GM23248 (cell line): Measurements from ENCODE around the gene DYSF.

Experiments used
- EZH2 ChIP-seq: fragments of 200-600 bp; sonication (generic); IDR thresholded peaks from 2 replicates; pipeline ENCODE4 v1.6.1; 2018; ENCODE audit warnings: antibody characterized with exemption, mild to moderate bottlenecking; ENCODE audit not compliant: insufficient read depth, poor library complexity, severe bottlenecking
- EZH2phosphoT487 ChIP-seq: fragments of 200-600 bp; sonication (generic); IDR thresholded peaks from 2 replicates; pipeline ENCODE4 v1.6.1; 2018; ENCODE audit warnings: antibody characterized with exemption, moderate library complexity, mild to moderate bottlenecking, low read depth; ENCODE audit not compliant: insufficient read depth

- TF ChIP-seq EZH2phosphoT487: no peak
- TF ChIP-seq EZH2: no peak
These were observed 142.7 kb downstream of the DYSF start for GRCh38 chr2:71596011-71596410.
